ENCODE measurements around the gene DLGAP3.
"Not testable (repeated sequence)": the region's sequence is repeated elsewhere in the genome, so short reads cannot be mapped to it uniquely, and the experiment has no call there.

DLGAP3 gene, protein sequence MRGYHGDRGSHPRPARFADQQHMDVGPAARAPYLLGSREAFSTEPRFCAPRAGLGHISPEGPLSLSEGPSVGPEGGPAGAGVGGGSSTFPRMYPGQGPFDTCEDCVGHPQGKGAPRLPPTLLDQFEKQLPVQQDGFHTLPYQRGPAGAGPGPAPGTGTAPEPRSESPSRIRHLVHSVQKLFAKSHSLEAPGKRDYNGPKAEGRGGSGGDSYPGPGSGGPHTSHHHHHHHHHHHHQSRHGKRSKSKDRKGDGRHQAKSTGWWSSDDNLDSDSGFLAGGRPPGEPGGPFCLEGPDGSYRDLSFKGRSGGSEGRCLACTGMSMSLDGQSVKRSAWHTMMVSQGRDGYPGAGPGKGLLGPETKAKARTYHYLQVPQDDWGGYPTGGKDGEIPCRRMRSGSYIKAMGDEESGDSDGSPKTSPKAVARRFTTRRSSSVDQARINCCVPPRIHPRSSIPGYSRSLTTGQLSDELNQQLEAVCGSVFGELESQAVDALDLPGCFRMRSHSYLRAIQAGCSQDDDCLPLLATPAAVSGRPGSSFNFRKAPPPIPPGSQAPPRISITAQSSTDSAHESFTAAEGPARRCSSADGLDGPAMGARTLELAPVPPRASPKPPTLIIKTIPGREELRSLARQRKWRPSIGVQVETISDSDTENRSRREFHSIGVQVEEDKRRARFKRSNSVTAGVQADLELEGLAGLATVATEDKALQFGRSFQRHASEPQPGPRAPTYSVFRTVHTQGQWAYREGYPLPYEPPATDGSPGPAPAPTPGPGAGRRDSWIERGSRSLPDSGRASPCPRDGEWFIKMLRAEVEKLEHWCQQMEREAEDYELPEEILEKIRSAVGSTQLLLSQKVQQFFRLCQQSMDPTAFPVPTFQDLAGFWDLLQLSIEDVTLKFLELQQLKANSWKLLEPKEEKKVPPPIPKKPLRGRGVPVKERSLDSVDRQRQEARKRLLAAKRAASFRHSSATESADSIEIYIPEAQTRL

GRCh38 chr1:34929497-34929852 lies at the start of gene DLGAP3:
TSS of gene DLGAP3 (minus strand) at chr1:34929650. CDS start at chr1:34905383, 24,267 bp downstream.
- no peak for DNase-seq

- DNase-seq: no peak
These were observed 49.5 kb upstream of the DLGAP3 start for GRCh38 chr1:34978921-34979320.

- DNase-seq: no peak
These were observed 48.4 kb upstream of the DLGAP3 start for GRCh38 chr1:34977858-34978257.

- DNase-seq: no peak
These were observed 47.7 kb upstream of the DLGAP3 start for GRCh38 chr1:34977210-34977471.

GRCh38 chr1:34976384-34977209 lies 47.1 kb upstream of the DLGAP3 start:
- DNase-seq: no peak

DNA sequence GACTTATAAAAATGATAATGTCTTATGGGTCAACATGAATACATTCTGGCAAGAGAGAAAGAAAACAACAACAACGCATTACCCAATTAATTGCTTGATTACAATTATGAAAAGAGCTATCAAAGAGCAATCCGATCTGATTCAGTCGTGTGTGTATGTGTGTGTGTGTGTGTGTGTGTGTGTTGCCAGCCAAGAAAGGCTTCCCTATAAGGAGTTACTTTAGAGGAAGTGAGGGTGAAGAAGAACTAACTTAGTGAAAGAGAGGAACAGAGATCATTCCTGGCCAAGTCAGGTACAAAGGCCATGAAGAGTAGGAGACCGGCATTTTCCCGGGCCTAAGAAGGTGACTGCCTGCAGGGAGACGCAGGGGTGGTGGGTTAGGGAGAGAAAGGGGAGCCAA lies 46.3 kb upstream of the DLGAP3 start:
- DNase-seq: no peak

- DNase-seq: no peak
These were observed 45.9 kb upstream of the DLGAP3 start for GRCh38 chr1:34975338-34975737.

DNA sequence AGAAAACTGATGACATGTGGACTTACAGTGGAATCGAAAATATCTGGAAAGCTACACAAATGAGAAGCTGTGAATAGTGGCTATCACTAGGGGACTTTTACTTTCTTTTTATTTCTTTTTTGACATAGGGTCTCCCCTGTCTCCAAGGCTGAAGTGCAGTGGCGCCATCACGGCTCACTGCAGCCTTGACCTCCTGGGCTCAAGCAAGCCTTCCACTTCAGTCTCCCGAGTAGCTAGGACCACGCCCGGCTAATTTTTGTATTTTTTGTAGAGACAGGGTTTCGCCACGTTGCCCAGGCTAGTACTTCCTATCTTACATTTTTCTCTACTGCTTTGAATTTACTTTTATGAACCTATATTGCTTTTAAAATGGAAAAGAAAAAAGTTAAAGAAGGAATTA lies 45.2 kb upstream of the DLGAP3 start:
- no peak for DNase-seq

DNA sequence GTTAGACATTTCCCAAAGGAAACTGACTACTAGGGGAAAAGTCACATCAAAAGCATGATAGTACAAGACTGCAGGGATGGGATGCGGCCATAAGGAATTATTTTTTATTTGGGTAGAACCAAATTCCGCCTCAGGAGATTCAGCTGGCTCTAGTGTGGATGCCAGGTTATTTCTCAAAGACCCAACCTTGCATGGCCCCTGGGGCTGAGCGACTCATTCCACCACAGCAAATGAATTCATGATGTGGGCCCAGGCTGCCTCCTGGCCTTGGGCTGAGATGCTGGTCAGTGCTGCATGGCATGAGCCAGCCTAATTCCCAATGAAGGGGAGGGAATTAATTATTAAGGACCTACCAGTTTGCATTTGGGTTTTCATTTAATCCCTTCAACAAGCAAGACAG lies 43.9 kb upstream of the DLGAP3 start:
- no peak for DNase-seq

DNA sequence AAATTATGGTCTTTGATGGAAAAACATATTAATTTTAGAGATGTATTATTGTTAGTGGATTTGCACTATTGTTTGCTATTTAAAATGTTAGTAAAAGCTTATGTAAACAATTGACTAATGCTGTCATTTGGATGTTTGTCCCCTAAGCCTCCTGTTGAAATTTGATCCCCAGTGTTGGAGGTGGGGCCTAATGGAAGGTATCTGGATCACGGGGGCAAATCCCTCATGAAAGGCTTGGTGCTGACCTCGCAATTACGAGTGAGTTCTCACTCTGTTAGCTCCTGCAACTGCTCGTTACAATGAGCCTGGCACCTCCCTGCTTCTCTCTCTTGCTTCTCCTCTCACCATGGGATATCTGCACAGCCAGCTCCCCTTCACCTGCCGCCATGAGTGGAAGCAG lies 41.4 kb upstream of the DLGAP3 start:
- DNase-seq: no peak

- DNase-seq: no peak
These were observed 40.8 kb upstream of the DLGAP3 start for GRCh38 chr1:34970220-34970735.

DNA sequence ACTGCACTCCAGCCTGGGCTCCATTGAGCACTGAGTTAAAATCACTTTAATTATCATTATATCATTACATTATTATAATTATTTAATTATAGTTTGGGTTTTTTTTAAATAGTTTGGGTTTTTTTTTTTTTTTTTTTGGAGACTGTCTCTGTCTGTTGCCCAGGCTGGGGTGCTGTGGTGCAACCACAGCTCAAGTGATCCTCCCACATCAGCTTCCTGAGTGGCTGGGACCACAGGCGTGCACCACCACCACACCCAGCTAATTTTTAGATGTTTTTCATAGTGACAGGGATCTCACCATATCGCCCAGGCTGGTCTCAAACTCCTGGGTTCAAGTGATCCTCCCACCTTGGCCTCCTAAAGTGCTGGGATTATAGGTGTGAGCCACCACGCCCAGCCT lies 38.8 kb upstream of the DLGAP3 start:
- not testable (repeated sequence) for DNase-seq

- DNase-seq: not testable (repeated sequence)
These were observed 38.2 kb upstream of the DLGAP3 start for GRCh38 chr1:34967672-34968071.

GRCh38 chr1:34965597-34965996 lies 36.1 kb upstream of the DLGAP3 start:
- DNase-seq: no peak

- DNase-seq: no peak
These were observed 21.0 kb upstream of the DLGAP3 start for GRCh38 chr1:34950428-34950827.

DNA sequence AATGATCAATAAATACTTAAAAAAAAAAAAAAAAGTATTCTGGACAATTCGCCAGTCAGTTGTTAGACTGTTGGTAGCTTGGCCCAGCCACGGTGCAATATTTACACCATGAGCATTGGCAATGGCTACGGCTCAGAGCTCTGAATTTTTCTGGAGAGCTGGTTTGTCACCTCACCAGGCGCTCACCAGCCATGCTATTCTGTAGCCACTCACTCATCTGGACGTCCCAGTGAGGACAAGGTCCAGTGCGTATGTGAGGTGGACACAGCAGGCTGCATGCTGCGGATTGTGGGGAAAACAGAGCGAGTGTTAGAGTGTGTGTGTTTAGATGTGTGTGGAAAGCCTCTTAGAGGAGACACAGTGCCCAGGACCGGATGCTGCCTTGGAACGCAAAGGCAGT lies 19.3 kb upstream of the DLGAP3 start:
- DNase-seq: not testable (repeated sequence)

DNA sequence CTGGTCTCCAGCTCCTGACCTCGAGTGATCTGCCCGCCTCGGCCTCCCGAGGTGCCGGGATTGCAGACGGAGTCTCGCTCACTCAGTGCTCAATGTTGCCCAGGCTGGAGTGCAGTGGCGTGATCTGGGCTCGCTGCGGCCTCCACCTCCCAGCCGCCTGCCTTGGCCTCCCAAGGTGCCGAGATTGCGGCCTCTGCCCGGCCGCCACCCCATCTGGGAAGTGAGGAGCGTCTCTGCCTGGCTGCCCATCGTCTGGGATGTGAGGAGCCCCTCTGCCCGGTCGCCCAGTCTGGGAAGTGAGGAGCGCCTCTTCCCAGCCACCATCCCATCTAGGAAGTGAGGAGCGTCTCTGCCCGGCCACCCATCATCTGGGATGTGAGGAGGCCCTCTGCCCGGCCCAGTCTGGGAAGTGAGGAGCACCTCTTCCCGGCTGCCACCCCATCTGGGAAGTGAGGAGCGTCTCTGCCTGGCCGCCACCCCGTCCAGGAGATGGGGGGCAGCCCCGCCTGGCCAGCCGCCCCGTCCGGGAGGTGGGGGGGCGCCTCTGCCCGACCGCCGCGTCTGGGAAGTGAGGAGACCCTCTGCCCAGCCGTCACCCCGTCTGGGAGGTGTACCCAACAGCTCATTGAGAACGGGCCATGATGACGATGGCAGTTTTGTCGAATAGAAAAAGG lies 18.3 kb upstream of the DLGAP3 start:
- not testable (repeated sequence) for DNase-seq

DNA sequence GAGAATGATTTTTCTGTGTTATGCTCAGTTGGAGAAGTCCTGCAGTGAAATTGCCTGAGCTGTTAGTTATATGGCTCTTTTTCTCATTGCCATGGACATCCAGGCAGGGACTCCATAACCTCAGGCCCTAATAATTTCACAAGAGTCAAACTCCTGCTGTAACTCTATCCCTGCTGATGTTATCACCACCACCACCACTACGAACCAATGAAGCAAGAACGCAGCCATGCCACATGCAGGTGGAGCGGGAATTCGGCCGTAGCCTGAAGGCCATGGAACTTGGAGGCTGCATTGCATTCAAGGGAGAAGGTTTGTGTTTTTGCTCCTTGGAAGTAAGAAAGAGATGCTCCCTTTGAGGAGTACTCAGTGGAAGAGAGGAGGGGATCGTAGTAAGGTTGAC lies 16.8 kb upstream of the DLGAP3 start:
- DNase-seq: no peak

GRCh38 chr1:34941798-34942197 lies 12.3 kb upstream of the DLGAP3 start:
- not testable (repeated sequence) for DNase-seq

GRCh38 chr1:34930702-34931071 lies 1.2 kb upstream of the DLGAP3 start:
- DNase-seq: no peak

- DNase-seq: no peak
These were observed 627 bp upstream of the DLGAP3 start for GRCh38 chr1:34929853-34930701.

Measured in activated CD4-positive, CD25-positive, alpha-beta regulatory T cell (primary cell).